A204.1 (cell line): Measurements from ENCODE around the gene METTL22.

Experiments
- FAIRE-seq: peaks from 2 replicates; lab custom pipeline; 2012; peaks lifted over from hg19 to GRCh38; lab: Jason Lieb, UNC

The METTL22 gene

DNA sequence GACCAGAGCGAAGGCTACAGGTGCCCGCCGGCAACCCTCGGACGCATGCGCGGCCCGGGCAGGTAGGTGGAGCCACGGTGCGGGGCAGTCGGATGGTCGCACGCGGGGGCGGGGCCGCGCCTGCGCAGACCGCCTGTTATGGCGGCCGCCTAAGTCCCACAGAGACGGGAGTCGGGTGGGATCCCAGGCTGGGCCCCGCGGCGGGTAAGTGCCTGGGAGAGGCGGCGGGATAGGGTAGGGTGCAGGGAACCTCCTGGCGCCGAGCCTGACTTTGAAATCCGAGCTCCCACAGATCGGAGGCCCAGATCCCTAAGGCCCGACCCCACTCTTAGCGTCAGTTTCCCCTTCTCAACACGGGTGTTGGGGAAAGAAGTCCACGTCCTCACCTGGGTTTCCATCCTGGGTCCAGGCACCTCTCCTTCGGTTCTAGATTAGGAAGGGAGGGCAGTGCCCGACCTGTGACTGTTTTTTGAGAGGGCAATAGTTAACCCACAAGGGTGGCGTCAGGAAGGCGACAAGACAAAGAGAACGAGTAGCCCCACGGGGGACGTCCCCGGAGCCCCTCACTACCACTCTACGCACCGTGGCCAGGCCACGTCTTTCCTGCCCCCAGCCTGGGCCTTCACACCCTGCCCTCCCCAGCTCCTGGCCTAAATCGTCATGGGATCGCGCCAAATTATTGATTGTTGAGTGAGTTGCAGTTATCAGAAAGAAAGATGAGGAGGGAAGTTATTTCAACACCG is at the start of gene METTL22:
Gene METTL22, plus strand, starts transcription at position 127 of the 743 bp plus-strand sequence. CDS start 3,968 bp downstream, outside the sequence.
- no peak for FAIRE-seq

- no peak for FAIRE-seq
Observed at GRCh38 chr16:8572063-8572918, 49.2 kb upstream of the METTL22 start.

- FAIRE-seq, result no peak
Observed at GRCh38 chr16:8572919-8573724, 48.4 kb upstream of the METTL22 start.

DNA sequence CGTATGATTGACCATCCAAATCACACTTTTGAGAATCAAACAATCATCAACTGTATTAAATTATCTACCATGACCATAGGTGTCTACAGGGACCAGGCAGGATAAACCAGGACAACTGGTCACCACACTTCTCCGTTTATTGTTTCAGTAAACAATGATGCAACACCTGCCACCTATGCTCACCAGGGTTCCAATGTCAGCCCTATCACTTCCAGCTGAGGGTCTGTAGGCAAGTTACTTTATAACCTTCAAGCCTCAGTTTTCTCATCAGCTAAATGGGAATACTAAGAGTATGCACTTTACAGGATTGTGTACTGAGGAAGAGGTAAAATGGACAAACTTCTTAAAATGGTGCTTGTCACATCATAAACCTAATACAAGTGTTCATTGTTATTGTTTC is 46.1 kb upstream of the METTL22 start:
- no peak for FAIRE-seq

GRCh38 chr16:8576141-8577004 is 45.1 kb upstream of the METTL22 start:
- FAIRE-seq, result no peak

- FAIRE-seq, result no peak
Observed at GRCh38 chr16:8577678-8578304, 43.7 kb upstream of the METTL22 start.

GRCh38 chr16:8579559-8579958 is 41.9 kb upstream of the METTL22 start:
- FAIRE-seq, result no peak

DNA sequence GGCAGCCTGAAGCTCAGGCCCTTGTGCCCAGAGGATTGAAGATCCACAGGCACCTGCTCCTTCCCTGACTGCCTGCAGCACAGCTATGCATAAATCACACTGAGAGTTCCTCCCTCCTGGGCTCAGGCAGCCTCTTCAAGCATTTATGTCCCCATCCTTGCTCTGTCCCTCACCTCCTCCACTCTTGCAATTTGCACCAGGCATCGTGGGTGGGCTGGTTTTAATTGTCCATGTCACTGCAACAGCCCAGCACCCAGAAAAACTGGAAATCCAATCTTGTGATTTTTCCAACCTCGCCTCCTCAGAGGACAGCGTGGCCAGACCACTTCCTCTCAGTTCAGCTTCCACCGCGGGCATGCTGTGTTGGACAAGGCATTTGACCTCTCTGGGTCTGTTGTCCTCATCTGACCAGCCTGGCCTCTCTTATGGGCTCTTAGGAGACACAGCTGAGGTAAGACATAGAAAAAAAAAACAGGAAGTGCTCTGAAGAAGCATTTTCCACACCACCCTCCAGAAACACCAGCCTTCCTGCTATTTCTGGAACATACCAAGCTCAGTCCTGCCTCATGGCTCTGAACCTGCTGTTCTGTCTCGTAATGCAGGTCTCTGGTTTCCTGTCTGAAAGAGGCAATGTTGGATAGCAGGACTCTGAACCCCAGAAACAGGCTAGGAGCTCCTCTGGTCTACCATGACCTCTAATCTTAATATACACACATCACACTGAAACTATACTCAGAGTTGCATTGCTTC is 39.5 kb upstream of the METTL22 start:
- no peak for FAIRE-seq

GRCh38 chr16:8583199-8583598 is 38.3 kb upstream of the METTL22 start:
- FAIRE-seq, result no peak

DNA sequence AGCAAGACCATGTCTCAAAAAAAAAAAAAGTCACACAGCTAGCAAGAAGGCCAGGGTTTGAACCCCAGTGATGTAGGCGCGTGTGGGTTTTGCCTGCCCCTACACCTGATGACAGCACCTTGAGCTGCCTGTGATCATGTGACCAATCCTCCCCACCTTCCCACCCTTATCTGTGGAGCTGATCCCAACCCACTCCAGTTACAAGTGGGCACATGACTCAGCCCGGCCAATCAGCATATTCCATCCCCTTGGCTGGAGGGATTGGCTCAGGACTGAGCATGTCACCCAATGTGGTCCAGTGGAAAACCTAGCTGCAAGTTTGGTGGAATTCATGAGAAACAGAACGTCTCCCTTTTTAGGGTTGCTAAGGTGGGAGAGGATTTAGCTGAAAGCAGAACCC is 37.8 kb upstream of the METTL22 start:
- FAIRE-seq, result no peak

GRCh38 chr16:8585041-8585440 is 36.5 kb upstream of the METTL22 start:
- FAIRE-seq, result no peak

GRCh38 chr16:8585857-8586256 is 35.6 kb upstream of the METTL22 start:
- FAIRE-seq, result no peak

GRCh38 chr16:8587065-8587464 is 34.4 kb upstream of the METTL22 start:
- FAIRE-seq, result no peak

GRCh38 chr16:8588682-8589056 is 32.8 kb upstream of the METTL22 start:
- no peak for FAIRE-seq

GRCh38 chr16:8589057-8589899 is 32.2 kb upstream of the METTL22 start:
- no peak for FAIRE-seq

GRCh38 chr16:8589900-8590688 is 31.4 kb upstream of the METTL22 start, which contains the start of gene TMEM114:
TMEM114 (minus strand) TSS chr16:8590511; CDS start chr16:8589838, 673 bp downstream.
- FAIRE-seq, result no peak

DNA sequence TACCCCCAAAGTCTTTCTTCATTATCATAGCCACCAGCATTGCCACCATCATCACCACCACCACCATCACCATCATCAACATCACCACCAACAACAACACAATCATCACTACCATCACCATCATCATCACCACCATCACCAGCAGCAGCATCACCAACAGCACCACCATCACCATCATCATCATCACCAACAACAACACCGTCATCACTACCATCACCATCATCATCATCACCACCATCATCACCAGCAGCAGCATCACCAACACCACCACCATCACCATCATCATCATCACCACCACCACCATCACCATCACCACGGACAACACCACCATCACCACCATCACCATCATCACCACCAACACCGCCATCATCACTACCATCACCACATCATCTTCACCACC is 30.7 kb upstream of the METTL22 start:
- no peak for FAIRE-seq

GRCh38 chr16:8591451-8591850 is 30.0 kb upstream of the METTL22 start:
- FAIRE-seq, result no peak
